ENCODE measurements around the gene TMEM192. TPM values are rescaled to one million over a fixed set of nuclear protein-coding genes. Genes with fewer than 3 reads are reported as not detected.

Gene TMEM192
- 1 to 10 TPM; 7.0 to 8.1 TPM for total RNA-seq

DNA sequence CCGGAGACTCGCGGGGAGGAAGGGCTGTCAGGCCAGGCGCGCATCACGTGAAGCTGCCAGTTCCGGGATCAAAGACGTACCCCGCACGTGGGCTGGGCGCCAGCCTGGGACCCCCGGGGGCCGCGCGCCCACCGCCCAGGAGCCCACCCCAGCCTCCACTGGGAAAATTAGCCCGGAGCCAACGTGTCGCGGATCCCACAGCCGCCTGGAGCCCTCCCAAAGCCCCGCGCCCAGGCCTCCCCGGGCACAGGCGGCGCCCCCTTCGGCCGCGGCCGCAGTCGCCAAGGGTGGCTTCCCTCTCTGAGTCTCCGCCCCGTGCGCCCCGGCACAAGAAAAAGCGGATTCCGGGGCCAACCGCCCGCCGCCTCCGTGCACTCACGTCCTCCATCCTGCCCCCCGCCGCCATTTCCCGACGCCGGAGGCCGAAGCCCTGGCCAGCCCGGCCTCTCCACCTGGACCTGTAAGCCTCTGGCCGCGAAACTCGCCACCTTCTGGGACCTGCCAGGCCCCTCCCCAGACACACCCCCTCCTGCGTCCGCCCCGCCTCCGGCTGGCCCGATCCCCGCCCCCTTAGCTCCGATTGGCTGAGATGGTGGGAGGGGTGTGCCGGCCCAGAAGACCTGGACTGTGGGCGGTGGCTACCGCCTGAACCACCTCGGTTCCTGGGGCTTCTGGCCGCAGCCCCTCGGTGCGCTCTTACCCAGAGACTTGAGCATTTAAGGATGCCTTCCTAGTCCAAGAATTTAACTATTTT, at the start of gene TMEM192:
Gene TMEM192 (minus strand): TSS at position 493 of the 754 bp plus-strand sequence. CDS start 87 bp downstream, at position 406.
- peak within 1 kb of the TSS; percentile 90 for H3K27ac Mint-ChIP-seq
- POLR2A ChIA-PET = no interaction called here
- peak within 1 kb of the TSS; percentile 94 for H3K4me3 Mint-ChIP-seq
- no peaks in the 10 kb centered on the region for H3K36me3 Mint-ChIP-seq (ENCODE audit: low read depth)
- H3K9me3 Mint-ChIP-seq = no peaks in the 10 kb centered on the region
- CTCF ChIA-PET = interaction anchor here (0.5 to 2.3 kb wide), 12 partner anchors 9 to 242 kb away, joined by 3 to 10 read pairs (median 3); partner anchors contain the start of gene MSMO1
- peak; percentile 90 for DNase-seq
- peaks cover 24% of the 10 kb centered on the region for H3K4me1 Mint-ChIP-seq
- H3K27me3 Mint-ChIP-seq = no peaks in the 10 kb centered on the region

DNA sequence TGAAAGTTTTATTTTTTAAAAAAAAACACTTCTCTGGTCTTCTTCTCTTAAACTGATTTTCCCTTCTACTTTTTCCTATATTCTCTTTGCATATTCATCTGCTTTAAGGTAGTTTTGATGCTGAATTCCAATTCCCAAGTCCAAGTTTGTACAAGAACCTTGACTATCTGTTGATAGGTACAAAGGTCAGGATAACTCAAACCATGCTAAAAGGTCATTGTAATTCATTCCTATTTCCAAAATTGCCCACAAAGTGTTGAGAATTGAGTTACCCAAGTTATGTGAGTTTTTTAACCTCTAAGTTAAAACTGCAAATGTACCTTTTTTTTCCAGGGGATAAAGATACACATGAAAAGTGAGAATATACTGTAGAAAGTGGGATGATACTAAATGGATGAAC, 46.1 kb upstream of the TMEM192 start:
- ChIA-PET POLR2A (no interaction called here), CTCF (no interaction called here)
- no peak overlapping the region for H3K27ac Mint-ChIP-seq
- peaks cover 16% of the 10 kb centered on the region for H3K27me3 Mint-ChIP-seq
- no peaks in the 10 kb centered on the region for H3K36me3 Mint-ChIP-seq (ENCODE audit: low read depth)
- H3K9me3 Mint-ChIP-seq = peaks cover 9% of the 10 kb centered on the region
- no peaks in the 10 kb centered on the region for H3K4me1 Mint-ChIP-seq
- DNase-seq = no peak
- no peak overlapping the region for H3K4me3 Mint-ChIP-seq

DNA sequence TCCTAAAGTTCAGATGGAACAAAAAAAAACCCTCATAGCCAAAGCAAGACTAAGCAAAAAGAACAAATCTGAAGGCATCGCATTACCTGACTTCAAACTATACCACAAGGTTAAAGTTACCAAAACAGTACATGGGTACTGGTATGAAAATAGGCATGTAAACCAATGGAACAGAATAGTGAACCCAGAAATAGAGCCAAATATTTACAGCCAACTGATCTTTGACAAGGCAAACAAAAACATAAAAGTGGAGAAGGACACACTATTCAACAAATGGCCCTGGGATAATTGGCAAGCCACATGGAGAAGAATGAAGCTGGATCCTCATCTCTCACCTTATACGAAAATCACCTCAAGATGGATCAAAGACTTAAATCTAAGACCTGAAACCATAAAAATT, 44.2 kb upstream of the TMEM192 start:
- no peak overlapping the region for H3K4me3 Mint-ChIP-seq
- ChIA-PET POLR2A (no interaction called here), CTCF (no interaction called here)
- no peaks in the 10 kb centered on the region for H3K36me3 Mint-ChIP-seq (ENCODE audit: low read depth)
- no peak for DNase-seq
- H3K4me1 Mint-ChIP-seq = no peaks in the 10 kb centered on the region
- H3K27ac Mint-ChIP-seq = no peak overlapping the region
- peaks cover 16% of the 10 kb centered on the region for H3K27me3 Mint-ChIP-seq
- H3K9me3 Mint-ChIP-seq = peaks cover 9% of the 10 kb centered on the region

DNA sequence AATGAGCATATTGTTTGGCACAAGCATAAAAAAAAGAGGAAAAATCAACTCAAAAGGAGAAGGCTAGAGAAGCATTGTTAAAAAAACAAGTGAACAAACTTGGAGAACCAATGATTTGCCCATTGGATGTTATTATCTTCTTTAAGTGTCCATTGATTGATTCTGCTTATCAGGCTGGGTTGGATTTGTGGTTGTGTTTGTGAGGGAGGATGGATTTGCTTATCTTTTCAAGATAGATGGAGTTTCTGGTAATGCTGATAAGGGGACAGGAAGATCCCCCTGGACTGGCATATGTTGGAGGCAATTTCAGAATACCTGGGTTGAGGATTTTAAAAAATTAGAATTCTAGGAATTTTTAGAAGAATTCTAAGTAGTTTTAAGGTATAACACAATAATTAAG, 41.8 kb upstream of the TMEM192 start:
- ChIA-PET POLR2A (no interaction called here), CTCF (no interaction called here)
- Mint-ChIP-seq H3K27ac (no peak overlapping the region), H3K27me3 (peaks cover 16% of the 10 kb centered on the region), H3K9me3 (peaks cover 9% of the 10 kb centered on the region), H3K36me3 (ENCODE audit: low read depth) (no peaks in the 10 kb centered on the region), H3K4me3 (no peak overlapping the region), H3K4me1 (no peaks in the 10 kb centered on the region)
- no peak for DNase-seq

DNA sequence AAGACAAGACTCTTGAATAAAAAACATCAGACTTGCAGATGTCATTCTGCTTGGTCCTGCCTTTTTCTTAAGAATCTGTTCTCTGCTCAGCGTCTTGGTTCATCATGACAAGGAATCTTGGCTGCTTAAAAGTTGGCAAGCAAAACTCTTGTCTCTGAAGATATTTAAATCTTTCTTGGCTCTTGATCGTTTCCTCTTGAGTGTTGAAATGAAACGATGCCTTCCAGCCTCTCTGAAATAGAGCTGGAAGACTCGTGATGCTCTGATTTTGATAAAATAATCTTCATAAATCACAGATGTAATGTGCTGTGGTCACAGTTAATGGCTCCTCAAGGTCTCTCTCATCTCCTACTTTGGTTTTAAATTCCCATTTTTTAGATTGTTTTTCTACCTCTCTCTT, 39.9 kb upstream of the TMEM192 start:
- POLR2A ChIA-PET = no interaction called here
- Mint-ChIP-seq H3K27ac (no peak overlapping the region), H3K9me3 (peaks cover 7% of the 10 kb centered on the region), H3K36me3 (ENCODE audit: low read depth) (no peaks in the 10 kb centered on the region), H3K27me3 (peaks cover 11% of the 10 kb centered on the region), H3K4me1 (no peaks in the 10 kb centered on the region), H3K4me3 (no peak overlapping the region)
- DNase-seq = no peak
- CTCF ChIA-PET = no interaction called here

DNA sequence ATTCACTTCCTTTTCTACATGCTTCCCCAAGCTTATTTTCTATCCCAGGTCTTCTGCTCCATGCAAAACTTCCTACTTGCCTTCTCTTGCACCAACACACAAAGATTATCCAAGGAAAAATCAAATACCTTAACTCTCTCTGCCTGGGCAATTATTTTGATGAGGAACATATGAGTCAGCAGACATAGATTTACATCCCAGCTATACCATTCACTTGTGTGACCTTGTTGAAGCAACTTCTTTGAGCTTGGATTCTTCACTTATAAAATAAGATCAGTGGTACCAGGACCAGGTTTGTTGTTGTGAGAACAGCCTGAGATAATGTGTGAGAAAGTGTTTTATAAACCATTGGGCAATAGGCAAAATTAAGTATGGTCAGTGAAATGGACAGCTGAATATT, 39.1 kb upstream of the TMEM192 start:
- Mint-ChIP-seq H3K4me1 (no peaks in the 10 kb centered on the region), H3K9me3 (no peaks in the 10 kb centered on the region), H3K4me3 (no peak overlapping the region), H3K27me3 (peaks cover 8% of the 10 kb centered on the region), H3K36me3 (ENCODE audit: low read depth) (no peaks in the 10 kb centered on the region), H3K27ac (no peak overlapping the region)
- ChIA-PET POLR2A (no interaction called here), CTCF (no interaction called here)
- DNase-seq = no peak

DNA sequence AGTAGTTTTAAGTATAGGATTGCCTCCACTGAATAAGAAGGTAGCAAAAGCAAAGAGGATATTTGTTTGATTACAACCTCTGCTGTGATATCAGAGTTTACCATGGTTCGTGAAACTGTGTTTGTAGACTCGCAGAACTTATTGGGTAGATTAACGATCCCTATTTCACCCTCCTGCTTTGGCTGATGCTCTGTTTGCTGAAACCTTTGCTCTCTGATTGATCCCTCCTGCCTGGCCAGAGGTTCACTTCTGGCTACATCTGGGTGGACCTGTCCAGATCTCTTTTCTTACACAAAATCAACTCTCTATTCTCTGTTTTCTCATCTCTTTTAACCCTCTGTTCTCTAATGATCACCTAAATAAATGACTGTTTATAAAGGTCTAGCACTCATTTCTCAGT, 37.9 kb upstream of the TMEM192 start:
- Mint-ChIP-seq H3K27me3 (peaks cover 8% of the 10 kb centered on the region), H3K27ac (no peak overlapping the region), H3K4me1 (no peaks in the 10 kb centered on the region), H3K36me3 (ENCODE audit: low read depth) (no peaks in the 10 kb centered on the region), H3K9me3 (no peaks in the 10 kb centered on the region), H3K4me3 (no peak overlapping the region)
- POLR2A ChIA-PET = no interaction called here
- CTCF ChIA-PET = no interaction called here
- DNase-seq = no peak

DNA sequence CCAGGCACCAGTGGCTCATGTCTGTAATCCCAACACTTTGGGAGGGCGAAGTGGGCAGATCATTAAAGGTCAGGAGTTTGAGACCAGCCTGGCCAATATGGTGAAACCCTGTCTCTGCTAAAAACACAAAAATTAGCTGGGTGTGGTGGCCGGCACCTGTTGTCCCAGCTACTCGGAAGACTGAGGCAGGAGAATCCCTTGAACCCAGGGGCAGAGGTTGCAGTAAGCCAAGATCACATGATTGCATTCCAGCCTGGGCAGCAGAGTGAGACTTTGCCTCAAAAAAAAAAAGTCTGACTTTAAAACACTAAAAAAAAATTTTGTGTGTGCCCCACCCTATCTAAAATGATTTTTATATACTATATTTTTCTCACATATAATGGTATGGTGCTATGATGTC, 26.2 kb upstream of the TMEM192 start:
- H3K4me1 Mint-ChIP-seq = peaks cover 5% of the 10 kb centered on the region
- ChIA-PET CTCF (interaction anchor here (0.8 to 1.1 kb wide), 2 partner anchors 8 to 46 kb away, joined by 3 to 4 read pairs; no protein-coding TSS in a partner anchor), POLR2A (no interaction called here)
- no peak overlapping the region for H3K4me3 Mint-ChIP-seq
- H3K36me3 Mint-ChIP-seq (ENCODE audit: low read depth) = no peaks in the 10 kb centered on the region
- H3K9me3 Mint-ChIP-seq = no peaks in the 10 kb centered on the region
- H3K27ac Mint-ChIP-seq = no peak overlapping the region
- DNase-seq = no peak
- H3K27me3 Mint-ChIP-seq = peaks cover 7% of the 10 kb centered on the region

DNA sequence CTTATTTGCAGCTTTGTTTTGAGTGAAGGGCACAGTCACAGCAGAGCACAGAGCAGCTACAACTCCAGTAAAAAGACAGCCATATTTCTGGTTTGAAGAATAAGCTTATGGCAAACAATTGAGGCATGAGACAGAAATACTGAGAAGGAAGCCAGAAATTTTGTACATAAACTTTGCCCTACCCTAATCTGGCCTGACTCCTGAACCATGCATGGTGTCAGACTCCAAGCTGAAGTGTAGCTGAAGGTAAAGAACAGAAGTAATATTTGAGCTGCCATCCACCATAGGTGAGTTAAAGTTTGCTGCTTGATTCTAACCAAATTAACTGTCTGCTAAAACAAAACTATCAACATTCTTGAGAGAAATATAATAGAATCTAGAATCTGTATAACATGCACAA, 24.5 kb upstream of the TMEM192 start:
- no peak for DNase-seq
- Mint-ChIP-seq H3K36me3 (ENCODE audit: low read depth) (no peaks in the 10 kb centered on the region), H3K4me3 (no peak overlapping the region), H3K4me1 (peaks cover 11% of the 10 kb centered on the region), H3K9me3 (no peaks in the 10 kb centered on the region), H3K27me3 (peaks cover 16% of the 10 kb centered on the region), H3K27ac (no peak overlapping the region)
- ChIA-PET POLR2A (no interaction called here), CTCF (interaction anchor here (0.8 kb wide), 1 partner anchor 24 kb away, joined by 3 read pairs; the partner anchor contains the start of gene TMEM192)

DNA sequence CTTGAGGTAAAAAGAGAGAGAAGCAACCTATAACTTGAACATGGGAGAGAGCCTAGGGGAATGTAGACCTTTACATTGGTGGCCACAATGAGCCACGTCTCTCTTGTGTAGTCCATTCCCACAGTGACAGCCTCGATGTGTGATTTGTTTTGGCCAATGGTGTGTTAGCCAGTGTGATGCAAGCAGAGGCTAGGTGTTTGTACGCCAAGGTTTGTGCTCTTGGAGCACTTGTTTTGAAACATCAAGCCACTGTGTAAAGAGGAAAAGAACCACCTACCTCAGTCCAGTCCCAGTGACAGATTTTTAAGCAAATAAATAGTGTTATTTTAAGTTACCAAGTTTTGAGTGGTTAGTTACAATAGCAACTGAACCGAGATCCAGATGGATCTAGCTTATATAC, 23.9 kb upstream of the TMEM192 start:
- Mint-ChIP-seq H3K4me3 (no peak overlapping the region), H3K27ac (no peak overlapping the region)

DNA sequence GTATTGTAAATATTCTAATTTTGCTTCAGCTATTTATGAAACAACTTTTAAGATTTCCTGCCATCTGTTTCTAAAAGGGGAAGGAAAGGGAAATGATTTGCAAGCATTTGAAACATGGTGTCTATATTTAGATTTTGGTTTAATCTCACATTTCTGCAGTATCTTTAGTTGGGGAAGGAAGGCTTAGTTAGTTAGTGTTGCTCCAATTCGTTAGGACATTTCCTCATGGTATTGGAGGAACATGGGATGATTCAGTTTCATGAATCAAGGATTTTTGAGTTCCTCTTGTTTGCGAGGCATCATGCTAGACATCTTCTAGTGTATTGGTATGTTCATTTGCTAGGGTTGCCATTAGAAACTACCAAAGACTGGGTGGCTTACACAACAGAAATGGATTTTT, 20.5 kb upstream of the TMEM192 start:
- H3K27me3 Mint-ChIP-seq = peaks cover 19% of the 10 kb centered on the region
- H3K4me3 Mint-ChIP-seq = no peak overlapping the region
- peak overlapping the region; percentile 11 for H3K27ac Mint-ChIP-seq
- POLR2A ChIA-PET = no interaction called here
- H3K4me1 Mint-ChIP-seq = peaks cover 15% of the 10 kb centered on the region
- DNase-seq = no peak
- H3K9me3 Mint-ChIP-seq = no peaks in the 10 kb centered on the region
- CTCF ChIA-PET = interaction anchor here (0.5 to 2.6 kb wide), 3 partner anchors 191 to 928 kb away, joined by 3 to 12 read pairs (median 3); no protein-coding TSS in a partner anchor
- no peaks in the 10 kb centered on the region for H3K36me3 Mint-ChIP-seq (ENCODE audit: low read depth)

More for the DNA sequence above, 23.9 kb upstream of the TMEM192 start:
- DNase-seq = no peak
- no peaks in the 10 kb centered on the region for H3K9me3 Mint-ChIP-seq
- CTCF ChIA-PET = no interaction called here
- H3K27me3 Mint-ChIP-seq = peaks cover 16% of the 10 kb centered on the region
- peaks cover 11% of the 10 kb centered on the region for H3K4me1 Mint-ChIP-seq
- POLR2A ChIA-PET = no interaction called here
- H3K36me3 Mint-ChIP-seq (ENCODE audit: low read depth) = no peaks in the 10 kb centered on the region

DNA sequence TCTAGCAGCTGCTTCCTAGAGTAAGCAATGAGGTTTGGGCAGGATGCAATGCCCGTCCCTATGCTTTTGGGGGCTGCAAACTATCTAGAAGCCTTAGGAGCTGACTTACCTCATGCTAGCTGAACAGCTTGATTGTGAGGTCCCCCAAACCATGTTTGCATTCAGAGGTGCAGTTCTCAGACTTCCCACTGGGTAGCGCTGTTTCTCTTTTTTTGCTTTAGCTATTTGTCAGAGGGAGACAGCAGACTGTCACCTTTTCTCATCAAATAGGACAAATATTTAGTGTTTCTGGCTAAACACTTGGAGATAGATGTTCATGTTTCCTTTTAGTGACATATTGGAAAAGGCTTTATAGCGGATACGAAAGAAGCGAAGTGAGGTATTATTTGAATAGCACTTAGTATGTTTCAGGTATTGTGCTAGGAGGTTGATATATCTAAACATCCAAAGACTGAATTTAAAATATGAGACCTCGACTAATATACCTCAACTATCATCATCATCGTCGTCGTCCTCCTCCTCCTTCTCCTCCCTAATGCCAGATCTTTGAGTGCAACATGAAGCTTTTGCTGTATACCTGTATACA, 18.7 kb upstream of the TMEM192 start:
- Mint-ChIP-seq H3K27me3 (peaks cover 14% of the 10 kb centered on the region), H3K27ac (no peak overlapping the region), H3K36me3 (ENCODE audit: low read depth) (no peaks in the 10 kb centered on the region), H3K9me3 (no peaks in the 10 kb centered on the region), H3K4me1 (peaks cover 15% of the 10 kb centered on the region), H3K4me3 (no peak overlapping the region)
- ChIA-PET POLR2A (no interaction called here), CTCF (interaction anchor here (0.6 to 2.8 kb wide), 21 partner anchors 8 to 338 kb away, joined by 3 to 15 read pairs (median 3); partner anchors contain the start of genes MSMO1 and TMEM192)
- DNase-seq = peak; percentile 83

DNA sequence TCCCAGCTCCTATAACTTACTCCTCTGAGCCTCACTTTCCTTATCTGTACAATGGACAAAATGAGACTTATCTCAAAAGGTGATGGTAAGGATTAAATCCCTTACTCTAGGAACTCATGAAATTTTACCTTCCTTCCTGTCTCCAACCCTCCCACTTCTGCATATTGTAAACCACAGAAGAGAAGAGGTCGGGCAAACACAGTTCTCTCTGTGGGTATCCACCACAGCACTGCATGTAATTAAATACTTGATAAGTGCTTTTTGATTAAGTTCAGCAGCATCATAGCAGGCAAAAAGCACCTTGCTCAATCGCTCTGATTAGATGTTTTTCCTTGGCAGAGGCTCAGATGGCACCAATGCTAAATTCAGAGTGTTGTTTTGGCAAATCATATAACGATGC, 17.3 kb upstream of the TMEM192 start:
- H3K4me3 Mint-ChIP-seq = no peak overlapping the region
- no peak overlapping the region for H3K27ac Mint-ChIP-seq
- no peaks in the 10 kb centered on the region for H3K9me3 Mint-ChIP-seq
- no peaks in the 10 kb centered on the region for H3K36me3 Mint-ChIP-seq (ENCODE audit: low read depth)
- peaks cover 12% of the 10 kb centered on the region for H3K27me3 Mint-ChIP-seq
- H3K4me1 Mint-ChIP-seq = peaks cover 15% of the 10 kb centered on the region
- DNase-seq = no peak
- POLR2A ChIA-PET = no interaction called here
- CTCF ChIA-PET = interaction anchor here (0.9 to 2.8 kb wide), 3 partner anchors 17 to 336 kb away, joined by 4 to 10 read pairs (median 5); partner anchors contain the start of gene TMEM192
